Coronary artery (tissue), 2 donors: ENCODE data around the gene NSMF.
"Not testable (repeated sequence)": the region's sequence is repeated elsewhere in the genome, so short reads cannot be mapped to it uniquely, and the experiment has no call there.

Experiments
- DNase-seq: peaks from one replicate; pipeline ENCODE4 v3.0.0-alpha.2; 2017; ENCODE audit warnings: low spot score
- H3K27ac ChIP-seq, 2 donors: fragments of 200-600 bp; sonication (generic); one replicate each; pipeline ENCODE4 v1.5.1; 2016 to 2019
- H3K4me3 ChIP-seq: fragments of 200-600 bp; sonication (generic); 2 replicates; pipeline ENCODE4 v1.5.1; 2016; ENCODE audit warnings: mild to moderate bottlenecking, moderate library complexity
- CTCF ChIP-seq: fragments of 200-600 bp; sonication (generic); IDR thresholded peaks from one replicate; pipeline ENCODE4 v1.5.1; 2019; ENCODE audit warnings: antibody characterized with exemption

NSMF gene

GRCh38 chr9:137470785-137471184 is 11.7 kb upstream of the NSMF start:
- no peak for TF ChIP-seq CTCF
- no peak for DNase-seq
- no peak overlapping the region for H3K4me3 ChIP-seq
- H3K27ac ChIP-seq, result no peak overlapping the region

- no peak overlapping the region for H3K4me3 ChIP-seq
- no peak for TF ChIP-seq CTCF
- no peak overlapping the region for H3K27ac ChIP-seq
- no peak for DNase-seq
These were observed 8.8 kb upstream of the NSMF start for GRCh38 chr9:137467896-137468295.

- no peak for TF ChIP-seq CTCF
- Histone ChIP-seq H3K27ac (no peak overlapping the region), H3K4me3 (no peak overlapping the region)
- peak; percentile 52 for DNase-seq
These were observed 8.0 kb upstream of the NSMF start for GRCh38 chr9:137467161-137467581.

- peak; percentile 38 for DNase-seq
- H3K27ac ChIP-seq, H3K4me3 ChIP-seq: not testable (repeated sequence)
These were observed 7.4 kb upstream of the NSMF start for GRCh38 chr9:137466389-137467085.

GRCh38 chr9:137465720-137466388 is 6.7 kb upstream of the NSMF start:
- peak; percentile 49 for DNase-seq
- Histone ChIP-seq H3K4me3 (no peak overlapping the region), H3K27ac (no peak overlapping the region)
- TF ChIP-seq CTCF, result no peak

- no peak overlapping the region for H3K27ac ChIP-seq
- TF ChIP-seq CTCF, result no peak
- no peak overlapping the region for H3K4me3 ChIP-seq
- peak; percentile 60 for DNase-seq
These were observed 6.0 kb upstream of the NSMF start for GRCh38 chr9:137465000-137465719.

- H3K27ac ChIP-seq, result no peak overlapping the region
- TF ChIP-seq CTCF, result no peak
- H3K4me3 ChIP-seq, result no peak overlapping the region
- DNase-seq, result peak; percentile 65
These were observed 5.3 kb upstream of the NSMF start for GRCh38 chr9:137464291-137464999.
